H4 (cell line): Measurements from ENCODE around the gene CDKN2D. TPM values are rescaled to one million over a fixed set of nuclear protein-coding genes. Genes with fewer than 3 reads are reported as not detected.
A peak's percentile ranks its signal among the peaks of the same experiment; 100 is the strongest.
"Not testable (repeated sequence)": the region's sequence is repeated elsewhere in the genome, so short reads cannot be mapped to it uniquely, and the experiment has no call there.

Experiments used
- DNase-seq: peaks from one replicate; pipeline ENCODE4 v3.0.0-alpha.2; 2015; ENCODE audit warnings: low spot score
- total RNA-seq: library from RNA; depleted of rRNA; stranded (reverse); fragments of >200 nt; shearing (Covaris generic); gene quantifications from 2 replicates; pipeline ENCODE4 v1.2.3, GENCODE V29; 2014

The CDKN2D gene
- total RNA-seq, 1 experiment from 2014 or later: 5.2 TPM

DNA sequence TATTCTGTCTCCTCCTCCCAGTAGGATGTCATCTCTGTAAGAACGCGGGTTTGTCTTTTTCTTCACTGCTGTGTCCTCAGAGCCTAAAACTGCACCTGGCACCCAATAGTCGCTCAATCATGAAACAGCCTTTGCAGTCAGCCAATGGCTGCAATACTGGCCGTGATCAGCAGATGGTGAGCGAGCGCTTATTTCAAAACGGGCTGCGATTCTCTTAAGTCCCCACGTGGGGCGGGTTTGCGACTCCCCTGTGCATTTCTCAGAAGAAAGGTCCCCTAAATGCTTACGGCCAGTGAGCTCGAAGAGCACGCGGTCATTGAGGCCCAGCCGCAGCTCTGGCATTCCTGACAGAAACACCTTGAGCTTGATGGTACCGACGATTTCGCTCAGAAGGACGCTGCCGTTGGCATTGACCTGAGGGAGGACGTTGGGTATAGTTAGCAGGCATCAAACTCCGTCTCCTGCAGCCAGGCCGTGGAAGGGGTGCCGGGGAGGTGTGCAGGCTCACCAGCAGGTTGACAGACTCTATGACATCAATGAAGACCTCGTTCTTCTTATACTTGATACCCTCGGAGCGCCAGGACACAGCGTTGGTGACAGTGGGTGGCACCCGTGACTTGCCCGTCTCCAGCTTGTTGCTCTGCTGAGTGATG lies 12.3 kb upstream of the CDKN2D start:
- peak; percentile 74 for DNase-seq

DNA sequence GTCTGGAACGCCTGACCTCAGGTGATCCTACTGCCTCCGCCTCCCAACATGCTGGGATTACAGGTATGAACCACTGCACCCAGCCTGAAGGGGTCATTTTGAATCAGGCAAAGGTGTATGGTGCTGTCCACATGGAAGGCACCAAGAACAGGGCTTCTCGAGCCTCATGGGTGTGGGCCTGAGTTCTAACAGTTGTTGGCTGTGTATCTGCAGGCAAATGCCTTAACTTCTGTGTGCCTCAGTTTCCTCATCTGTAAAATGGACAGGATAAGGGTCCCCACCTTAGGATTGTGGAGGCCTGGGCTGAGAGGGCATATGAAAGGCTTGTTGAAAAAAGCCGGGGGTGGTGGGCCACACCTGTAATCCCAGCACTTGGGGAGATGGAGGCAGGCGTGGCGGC lies 9.2 kb upstream of the CDKN2D start:
- DNase-seq: no peak

DNA sequence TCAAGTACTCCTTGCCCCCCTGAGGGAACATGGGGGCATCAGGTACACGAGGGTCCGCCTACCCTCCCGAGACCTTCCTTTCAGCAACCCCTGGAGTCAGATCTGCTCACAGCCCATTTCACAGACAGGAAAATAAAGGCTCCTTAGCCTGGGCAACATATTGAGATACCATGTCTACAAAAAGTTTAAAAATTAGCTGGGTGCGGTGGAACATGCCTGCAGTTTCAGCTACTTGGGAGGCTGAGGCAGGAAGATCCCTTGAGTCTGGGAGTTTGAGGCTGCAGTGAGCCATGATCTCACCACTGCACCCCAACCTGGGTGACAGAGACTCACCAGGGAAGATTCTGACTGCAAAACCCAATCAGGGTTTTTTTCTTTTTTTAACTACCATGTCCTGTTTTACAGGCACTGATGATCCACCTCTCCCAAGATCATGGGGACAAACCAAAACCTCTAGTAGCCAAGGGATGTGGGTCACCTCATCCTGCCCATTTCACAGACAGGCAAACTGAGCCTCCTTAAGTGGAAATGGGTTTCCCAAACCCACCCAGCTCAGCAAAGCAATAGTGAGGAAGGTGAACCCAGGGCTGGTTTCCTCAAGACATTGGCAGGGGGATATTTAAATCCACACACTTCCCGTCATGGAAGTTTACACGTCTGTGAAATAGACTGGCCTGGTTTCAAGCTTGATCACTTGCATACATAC lies 6.4 kb upstream of the CDKN2D start:
- DNase-seq: no peak

DNA sequence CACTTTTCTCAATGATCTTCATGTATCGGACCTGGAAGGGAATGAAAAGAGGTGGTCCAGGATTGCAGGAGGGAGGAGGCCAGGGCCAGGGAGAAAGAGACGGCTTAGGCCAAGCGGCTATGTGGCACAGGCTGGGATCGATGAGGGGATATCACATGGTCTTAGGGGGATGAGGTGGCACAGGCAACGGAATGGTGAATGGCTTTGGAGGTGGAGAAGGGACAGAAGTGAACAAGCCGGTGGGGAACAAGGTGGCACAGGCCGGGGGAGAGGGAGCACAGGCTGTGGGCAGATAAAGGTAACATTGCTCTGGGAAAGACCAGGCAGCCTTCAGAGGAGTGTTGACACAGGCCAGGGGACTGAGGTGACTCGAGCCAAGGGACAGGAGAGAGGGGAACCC lies 5.7 kb upstream of the CDKN2D start:
- no peak for DNase-seq

DNA sequence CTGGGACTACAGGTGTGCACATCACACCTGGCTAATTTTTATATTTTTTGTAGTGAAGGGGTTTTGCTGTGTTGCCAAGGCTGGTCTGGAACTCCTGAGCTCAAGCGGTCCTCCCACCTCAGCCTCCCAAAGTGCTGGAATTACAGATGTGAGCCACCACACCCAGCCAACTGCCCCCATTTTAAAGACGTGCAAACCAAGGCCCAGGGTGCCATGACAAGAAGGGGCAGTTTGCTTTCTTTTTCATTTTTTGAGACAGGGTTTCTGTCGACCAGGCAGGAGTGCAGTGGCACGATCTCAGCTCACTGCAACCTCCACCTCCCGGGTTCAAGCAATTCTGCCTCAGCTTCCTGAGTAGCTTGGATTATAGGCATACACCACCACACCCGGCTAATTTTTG lies 5.0 kb upstream of the CDKN2D start:
- DNase-seq: not testable (repeated sequence)

DNA sequence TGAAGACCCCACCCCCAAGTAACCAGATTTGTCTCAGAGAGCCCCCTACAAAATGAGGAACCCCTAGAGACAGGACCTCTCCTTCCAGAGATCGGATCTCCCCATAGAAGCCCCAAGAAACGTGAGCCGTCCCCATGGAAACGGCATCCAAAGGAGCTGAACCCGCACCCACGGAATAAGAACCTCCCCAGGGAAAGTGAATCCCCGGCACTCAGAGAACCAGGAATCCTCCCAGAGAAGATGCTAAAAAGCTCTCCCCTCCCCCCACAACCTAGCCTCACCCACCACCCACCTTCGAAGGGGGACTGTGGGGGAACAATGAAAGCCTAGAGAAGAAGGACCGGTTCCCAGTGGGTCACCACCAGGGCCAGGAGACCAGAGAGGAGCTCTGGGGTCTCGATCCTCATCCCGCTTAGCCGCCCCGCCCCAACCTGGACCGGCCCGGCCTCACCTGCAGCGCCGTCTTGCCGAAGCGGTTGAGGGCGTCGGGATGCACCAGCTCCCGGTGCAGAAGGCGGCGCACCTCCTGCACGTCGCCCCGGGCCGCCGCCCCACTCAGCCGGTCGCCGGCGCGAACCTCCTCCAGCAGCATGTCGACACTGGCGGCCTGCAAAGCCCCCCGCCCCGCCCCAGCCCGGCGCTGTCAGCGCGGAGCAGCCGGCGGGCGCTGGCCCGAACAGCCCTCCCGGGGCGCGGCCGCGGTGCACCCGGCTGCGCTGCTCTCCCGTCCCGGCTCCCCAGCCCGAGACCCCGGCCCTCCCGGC lies 535 bp downstream of the CDKN2D start:
- no peak for DNase-seq

DNA sequence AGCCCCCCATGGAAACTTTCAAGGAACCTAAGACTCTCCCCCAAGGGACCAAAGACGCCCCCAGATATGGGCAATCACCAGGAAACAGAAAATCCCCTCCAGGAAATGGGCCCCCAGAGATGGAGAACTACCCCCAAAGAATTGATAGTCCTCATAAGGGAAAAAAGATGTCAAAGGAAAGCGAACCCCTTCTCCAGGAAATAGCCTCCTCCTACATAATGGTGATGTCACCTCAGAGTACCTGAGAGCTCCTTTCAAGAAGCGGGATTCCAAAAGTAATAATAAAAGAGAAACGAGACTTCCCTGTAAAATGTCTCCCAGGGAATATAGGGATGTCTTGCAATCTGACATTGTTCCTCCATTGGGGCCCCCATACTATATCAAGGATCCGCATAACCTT lies 1.1 kb downstream of the CDKN2D start:
- no peak for DNase-seq

DNA sequence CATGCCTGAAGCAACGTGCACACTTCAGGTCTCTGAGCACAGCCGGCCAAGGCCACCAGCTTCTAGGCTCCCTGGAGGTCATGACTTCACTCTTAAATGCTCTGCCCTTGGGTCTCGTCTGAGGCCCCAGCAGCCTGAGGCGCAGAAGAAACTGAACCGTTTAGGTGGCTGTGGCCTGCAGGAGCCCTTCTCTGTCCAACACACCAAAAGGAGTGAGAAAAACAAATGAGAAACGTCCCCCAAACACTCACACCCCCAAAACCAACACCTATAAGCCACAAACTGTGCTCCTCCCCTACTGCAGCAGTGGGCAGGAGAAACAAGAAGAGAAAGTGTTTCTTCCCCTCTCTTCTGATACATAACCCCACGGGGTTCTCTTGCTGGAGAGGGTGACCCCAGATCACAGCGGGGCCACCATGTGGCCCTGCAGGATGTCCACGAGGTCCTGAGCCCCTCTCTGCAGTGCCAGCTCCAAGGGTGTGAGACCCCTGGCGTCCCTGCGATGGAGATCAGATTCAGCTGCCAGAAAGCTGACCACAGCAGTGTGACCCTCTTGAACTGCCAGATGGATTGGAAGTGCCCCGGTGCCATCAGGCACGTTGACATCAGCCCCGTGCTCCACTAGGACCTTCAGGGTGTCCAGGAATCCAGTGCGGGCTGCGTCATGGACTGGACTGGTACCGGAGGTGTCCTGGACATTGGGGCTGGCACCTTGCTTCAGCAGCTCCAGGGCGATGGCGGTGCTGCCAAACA lies 1.9 kb downstream of the CDKN2D start:
- no peak for DNase-seq

DNA sequence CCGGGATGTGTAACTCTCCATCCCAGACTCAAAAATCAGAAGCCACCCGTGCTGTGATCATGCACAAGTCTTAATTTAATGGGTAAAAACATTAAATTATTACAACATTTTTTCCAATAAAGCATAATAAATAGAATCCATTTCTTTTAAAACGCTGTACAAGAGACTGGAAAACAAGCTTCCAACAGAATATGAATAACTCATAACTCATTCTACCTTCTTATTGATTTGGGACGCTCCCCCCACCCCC lies 2.4 kb downstream of the CDKN2D start:
- no peak for DNase-seq

DNA sequence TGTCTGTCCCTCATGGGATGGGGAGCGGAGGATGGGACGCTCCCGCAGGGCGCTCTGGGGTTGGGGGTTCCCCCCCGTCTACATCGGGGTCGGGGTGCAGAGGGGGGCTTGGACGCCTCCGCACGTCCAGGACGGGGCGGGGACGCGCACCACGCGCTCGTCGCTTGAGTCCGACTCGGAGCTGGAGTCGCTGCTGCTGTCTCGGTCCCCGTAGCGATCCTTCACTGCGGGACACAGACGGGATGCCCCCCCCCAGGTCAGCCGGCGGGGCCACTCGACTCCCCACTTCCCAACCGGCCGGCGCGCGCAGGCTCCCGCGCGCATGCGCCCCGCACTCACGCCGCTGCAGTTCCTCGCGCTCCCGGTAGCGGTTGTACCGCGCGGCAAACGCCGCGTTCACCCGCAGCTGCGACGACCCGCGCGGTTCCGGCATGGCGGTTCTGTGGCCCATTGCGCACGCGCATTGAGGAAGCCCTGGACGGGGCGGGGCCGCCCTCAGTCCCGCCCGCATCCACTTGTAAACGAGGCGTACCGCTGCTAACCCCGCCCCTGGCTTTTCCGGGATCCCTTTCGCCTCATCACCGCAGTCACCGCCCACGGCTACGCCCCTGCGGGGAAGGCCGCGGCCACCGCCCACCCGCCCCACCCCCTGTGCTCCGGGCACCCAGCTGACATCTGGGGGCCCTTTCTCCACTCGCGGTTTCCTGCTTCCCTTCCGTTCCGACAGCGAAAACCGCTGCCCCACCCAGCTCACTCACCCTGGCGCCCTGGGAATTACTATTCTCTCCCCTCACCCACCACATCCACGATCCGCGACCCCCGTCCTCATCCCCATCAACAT lies 3.0 kb downstream of the CDKN2D start, which contains the start of gene KRI1:
TSS of gene KRI1 (minus strand) at position 444 of the 841 bp plus-strand sequence. CDS start at position 433, 11 bp downstream.
- peak; percentile 87 for DNase-seq

DNA sequence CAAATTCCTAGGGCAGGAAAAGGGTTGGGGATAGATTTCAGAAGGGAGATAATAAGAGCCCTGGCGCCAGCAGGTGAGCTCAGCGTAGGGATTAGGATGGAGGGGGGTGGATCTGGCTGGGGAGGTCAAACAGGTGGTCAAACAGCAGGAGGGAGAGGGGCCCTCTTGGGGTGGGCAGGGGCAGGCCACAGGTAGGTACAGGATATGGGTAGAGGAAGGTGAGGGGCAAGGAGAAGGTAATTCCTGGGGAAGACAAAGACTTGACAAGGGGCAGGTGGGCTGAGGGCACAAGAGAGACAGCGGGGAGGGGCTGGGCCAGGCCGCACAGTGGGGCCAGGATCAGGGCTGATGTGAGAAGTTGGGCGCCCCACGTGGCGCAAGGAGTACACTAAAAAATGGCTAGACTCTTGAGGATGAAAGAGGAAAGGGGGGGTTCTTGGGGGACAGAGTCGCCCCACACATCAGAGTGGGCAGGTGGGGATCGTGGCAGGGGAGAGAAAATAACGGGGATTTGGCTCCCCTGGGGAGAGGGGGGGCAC lies 3.7 kb downstream of the CDKN2D start:
- peak; percentile 27 for DNase-seq

DNA sequence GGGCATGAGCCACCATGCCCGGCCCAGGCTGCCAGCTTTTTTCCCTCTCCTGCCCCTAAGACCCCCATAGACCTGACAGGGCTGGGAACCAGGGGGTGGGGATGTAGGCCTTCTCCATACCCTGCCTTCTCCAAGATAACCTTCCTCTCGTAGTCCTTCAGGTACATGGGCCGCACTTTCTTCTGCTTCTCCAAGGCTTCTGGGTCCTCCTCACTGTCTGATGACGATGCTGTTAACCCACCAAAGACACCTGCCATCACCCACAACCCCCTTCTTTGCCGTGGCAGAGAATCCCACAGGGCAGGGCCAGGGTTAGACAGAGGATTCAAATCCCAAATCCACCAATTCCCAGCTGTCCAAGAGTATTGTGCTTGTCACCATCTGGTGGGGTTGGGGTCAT lies 6.2 kb downstream of the CDKN2D start:
- DNase-seq: no peak

DNA sequence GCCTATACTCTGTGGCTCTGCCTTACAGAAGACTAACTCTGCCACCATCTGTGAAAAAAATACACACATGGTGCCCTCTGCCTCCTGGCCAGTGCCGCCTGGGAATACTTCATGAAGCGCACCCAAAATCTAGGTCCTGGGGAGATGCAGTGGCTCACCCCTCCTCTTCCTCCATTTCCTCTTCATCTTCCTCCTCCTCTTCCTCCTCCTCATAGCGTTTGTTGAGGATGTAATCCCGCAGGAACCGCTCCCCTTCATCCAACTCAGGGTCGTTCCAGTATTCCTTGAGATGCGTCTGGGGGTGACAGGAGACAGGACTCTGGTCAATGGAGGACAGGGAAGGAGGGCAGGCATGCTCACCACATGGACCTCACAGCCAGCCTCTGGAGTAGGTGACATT lies 8.6 kb downstream of the CDKN2D start:
- no peak for DNase-seq

DNA sequence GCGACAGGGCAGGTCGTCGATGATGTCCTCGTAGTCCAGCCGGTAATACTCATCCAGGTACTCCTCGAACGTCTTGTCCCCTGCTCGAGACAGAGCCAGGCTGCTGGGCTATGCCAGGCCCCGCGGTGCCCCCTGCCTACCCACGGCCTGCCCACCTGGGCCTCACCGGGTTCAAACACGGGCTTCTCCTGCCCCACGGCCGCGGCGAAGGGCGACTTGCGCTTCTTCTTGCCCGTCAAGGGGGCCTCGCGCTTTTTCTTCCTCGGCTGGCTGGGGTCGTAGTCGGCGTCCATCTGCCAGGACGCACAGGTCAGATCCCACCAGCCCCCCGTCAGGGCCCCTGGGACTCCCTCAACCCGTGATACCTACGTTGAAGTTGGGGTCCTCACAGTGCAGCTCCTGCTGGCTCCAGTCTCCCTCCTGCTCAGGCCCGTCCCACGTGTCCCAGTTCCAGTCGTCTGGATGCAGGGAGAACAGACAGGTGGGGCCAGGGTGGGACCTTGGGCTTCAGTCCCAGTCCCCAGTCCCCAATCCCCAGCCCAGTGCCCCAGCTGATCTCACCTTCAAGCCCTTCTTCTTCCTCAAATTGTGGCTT lies 11.1 kb downstream of the CDKN2D start:
- DNase-seq: no peak

DNA sequence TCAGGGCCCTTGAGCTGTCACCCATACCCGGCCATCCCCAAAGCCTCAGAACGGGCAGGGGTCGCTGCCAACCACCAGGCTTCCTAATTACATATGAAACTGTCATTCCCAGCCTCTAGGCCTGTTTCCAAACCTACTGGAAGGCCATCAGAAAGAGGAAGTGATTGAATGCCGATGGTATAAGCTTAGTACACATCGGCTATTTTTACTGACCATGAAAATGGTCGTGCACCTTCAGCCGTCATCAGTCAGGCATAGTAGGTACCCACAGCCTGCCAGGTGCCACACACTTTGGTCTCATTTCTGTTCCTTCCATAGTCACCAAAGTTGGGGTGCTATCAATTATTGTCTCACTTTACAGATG lies 13.2 kb downstream of the CDKN2D start:
- no peak for DNase-seq

DNA sequence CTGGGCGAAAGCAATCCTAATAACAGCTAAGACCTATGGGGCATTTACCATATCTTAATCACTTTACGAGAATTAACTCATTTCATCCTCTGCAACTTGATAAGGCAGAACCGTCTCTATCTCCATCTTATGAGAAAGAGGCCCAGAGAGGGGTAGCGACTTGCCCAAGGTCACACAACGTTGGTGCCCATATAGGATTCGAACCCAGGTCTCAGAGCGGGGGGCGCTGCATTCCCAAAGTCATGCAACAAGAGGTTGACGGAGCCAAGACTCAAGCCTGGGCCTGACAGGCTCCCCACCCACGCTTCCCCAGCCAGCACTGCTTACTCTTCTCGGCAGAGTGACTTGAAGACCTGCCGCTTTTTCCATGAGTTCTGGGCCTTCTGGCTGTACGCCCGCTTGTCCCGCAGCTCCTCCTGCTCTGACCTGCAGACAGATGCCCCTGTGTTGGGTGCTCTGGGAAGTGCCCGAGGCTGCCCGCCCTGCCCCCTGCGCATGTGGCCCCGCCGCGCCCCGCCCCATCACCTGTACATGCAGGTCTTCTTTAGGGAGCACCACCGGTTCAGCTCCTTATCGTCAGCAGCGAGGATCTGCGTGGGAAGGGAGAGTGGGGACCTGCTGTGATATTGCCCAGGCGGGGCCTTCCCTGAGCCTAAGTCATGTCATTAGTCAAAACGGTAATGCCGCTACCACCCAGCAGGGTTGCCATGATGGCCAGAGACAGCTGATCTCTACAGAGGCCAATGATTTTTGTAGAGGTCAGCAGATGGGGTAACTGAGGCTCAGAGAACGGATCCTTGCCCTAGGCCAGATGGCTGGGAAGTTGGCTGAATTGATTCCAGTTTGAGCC lies 13.8 kb downstream of the CDKN2D start:
- no peak for DNase-seq

DNA sequence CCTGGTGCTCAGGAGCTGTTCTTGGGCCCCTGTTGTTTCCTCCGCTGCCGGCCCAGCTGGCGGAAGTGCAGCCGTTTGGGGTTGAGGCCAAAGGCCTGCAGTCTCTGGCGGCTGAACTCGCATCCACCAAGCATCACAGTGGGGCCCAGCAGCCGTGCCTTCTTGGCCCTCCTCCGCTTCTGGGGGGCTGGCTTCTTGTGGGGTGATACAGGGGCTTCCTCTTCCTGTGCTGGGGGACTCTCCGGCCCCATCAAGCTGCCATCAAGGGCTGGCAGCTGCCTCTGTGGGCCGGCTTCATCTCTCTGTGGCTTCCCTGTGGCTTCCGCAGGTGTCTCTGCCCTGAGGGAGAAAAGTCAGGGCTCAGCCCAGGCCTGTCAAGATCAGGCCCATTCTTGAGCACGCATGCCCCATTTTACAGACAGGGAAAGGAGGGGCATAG lies 14.8 kb downstream of the CDKN2D start:
- DNase-seq: no peak

DNA sequence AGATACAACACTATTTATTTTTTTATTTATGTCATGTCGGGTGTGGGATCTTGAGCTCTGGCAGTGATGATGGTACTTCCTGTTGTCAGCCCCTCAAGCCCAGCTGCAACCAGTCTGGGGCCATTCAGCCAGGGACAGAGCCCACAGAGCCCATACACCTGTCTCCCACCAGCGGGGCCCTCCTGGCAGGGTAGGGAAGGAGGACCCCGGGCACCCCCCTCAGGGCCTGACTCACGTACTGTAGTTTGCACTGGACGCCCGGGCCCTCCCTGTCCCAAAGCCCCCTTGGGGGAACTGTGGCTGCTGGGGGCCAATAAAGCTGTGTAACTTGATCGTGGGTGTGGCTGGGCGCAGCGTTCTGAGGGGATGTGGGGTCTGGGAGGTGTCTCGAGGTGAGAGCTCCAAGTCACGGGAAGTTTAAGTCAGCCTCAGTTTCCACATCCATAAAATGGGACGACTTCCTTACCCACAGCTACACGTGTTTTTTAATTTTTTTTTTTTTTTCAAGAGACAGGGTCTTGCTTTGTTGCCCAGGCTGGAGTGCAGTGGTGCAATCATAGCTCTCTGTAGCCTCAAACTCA lies 15.6 kb downstream of the CDKN2D start:
- no peak for DNase-seq

DNA sequence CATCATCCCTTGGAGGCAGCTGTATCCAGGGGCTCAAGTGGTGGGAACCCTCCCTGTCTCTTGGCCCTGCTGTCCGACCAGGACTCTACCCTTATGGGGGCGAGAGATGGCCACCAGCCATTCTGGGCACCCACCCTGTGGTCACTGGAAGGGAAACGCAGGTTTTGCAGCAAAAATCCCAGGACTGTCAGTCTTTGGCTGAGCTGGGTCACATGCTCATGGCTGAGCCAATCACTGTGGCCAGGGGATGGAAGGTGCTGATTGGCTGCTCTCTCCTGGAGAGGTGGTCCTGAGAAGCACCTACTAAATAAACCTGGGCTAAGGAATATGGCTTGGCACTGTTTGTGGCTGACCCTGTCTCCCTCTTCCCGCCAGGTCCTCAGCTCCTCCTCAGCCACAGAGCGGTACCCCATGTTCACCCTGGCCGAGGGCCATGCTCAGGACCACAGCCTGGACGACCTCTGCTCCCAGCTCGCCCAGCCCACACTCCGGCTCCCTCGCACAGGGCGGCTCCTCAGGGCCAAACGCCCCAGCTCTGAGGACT lies 16.2 kb downstream of the CDKN2D start:
- no peak for DNase-seq
